Upper lobe of right lung (tissue), 1 donor: ENCODE results near the gene TMPRSS11A. TPM values are rescaled to one million over a fixed set of nuclear protein-coding genes. Genes with fewer than 3 reads are reported as not detected.

Source experiments
- ATAC-seq: fragments of 200-7000 bp; cut with Tn5 transposase; one replicate; pipeline ENCODE4 v1.9.1; 2020; ENCODE audit warnings: mild to moderate bottlenecking, moderate library complexity
- DNase-seq: peaks from one replicate; pipeline ENCODE4 v3.0.0-alpha.2; 2020
- H3K27ac ChIP-seq: fragments of 200-600 bp; one replicate; pipeline ENCODE4 v1.8.0; 2022
- H3K27me3 ChIP-seq: fragments of 200-600 bp; one replicate; pipeline ENCODE4 v1.8.0; 2022; ENCODE audit warnings: mild to moderate bottlenecking
- H3K36me3 ChIP-seq: fragments of 200-600 bp; one replicate; pipeline ENCODE4 v1.8.0; 2022
- H3K4me1 ChIP-seq: fragments of 200-600 bp; one replicate; pipeline ENCODE4 v1.8.0; 2022
- H3K4me3 ChIP-seq: fragments of 200-600 bp; one replicate; pipeline ENCODE4 v1.8.0; 2022; ENCODE audit warnings: mild to moderate bottlenecking
- H3K9me3 ChIP-seq: fragments of 200-600 bp; one replicate; pipeline ENCODE4 v1.8.0; 2022
- CTCF ChIP-seq: fragments of 200-600 bp; IDR thresholded peaks from one replicate; pipeline ENCODE4 v1.8.0; 2022; ENCODE audit warnings: antibody characterized with exemption
- intact Hi-C: fragments of 100-400 bp; cut with DNase I; formaldehyde crosslinking; loops from one replicate; pipeline ENCODE4 v1.11.0; 2022
- total RNA-seq: library from RNA; stranded (reverse); fragmentation: NEBNext Ultra II Directional; extraction: Animal tissue kit (Norgen Biotek cat#: 25700); gene quantifications from one replicate; pipeline ENCODE4 v1.2.1, GENCODE V29; 2021
- donor health status: DM: no; HTN: yes; CAD: no; lungs with severe emphysema.

The TMPRSS11A gene
- total RNA-seq, 1 donor from 2014 or later, result not detected

GRCh38 chr4:67884701-67885100 is 78.6 kb downstream of the TMPRSS11A start:
- no peak for DNase-seq
- no peak overlapping the region for H3K27ac ChIP-seq
- TF ChIP-seq CTCF, result no peak
- intact Hi-C loops, result no loop called here
- H3K27me3 ChIP-seq, result no peaks in the 10 kb centered on the region
- no peaks in the 10 kb centered on the region for H3K9me3 ChIP-seq
- H3K4me1 ChIP-seq, result no peaks in the 10 kb centered on the region
- H3K4me3 ChIP-seq, result no peak overlapping the region
- no peak for ATAC-seq
- H3K36me3 ChIP-seq, result no peaks in the 10 kb centered on the region

- Histone ChIP-seq H3K36me3 (no peaks in the 10 kb centered on the region), H3K27ac (no peak within 1 kb of the TSS), H3K27me3 (no peaks in the 10 kb centered on the region), H3K4me3 (no peak within 1 kb of the TSS), H3K4me1 (no peaks in the 10 kb centered on the region), H3K9me3 (no peaks in the 10 kb centered on the region)
- ATAC-seq (no peak), DNase-seq (no peak)
- TF ChIP-seq CTCF, result no peak
- intact Hi-C loops, result no loop called here
Observed at GRCh38 chr4:67883902-67884301, 79.4 kb downstream of the TMPRSS11A start, which contains the start of gene TMPRSS11D. Gene TMPRSS11D (minus strand): TSS chr4:67884002. CDS start chr4:67883933, 69 bp downstream.

GRCh38 chr4:67883458-67883857 is 79.8 kb downstream of the TMPRSS11A start:
- intact Hi-C loops, result no loop called here
- TF ChIP-seq CTCF, result no peak
- no peak for ATAC-seq
- Histone ChIP-seq H3K27me3 (no peaks in the 10 kb centered on the region), H3K36me3 (no peaks in the 10 kb centered on the region), H3K9me3 (no peaks in the 10 kb centered on the region), H3K4me1 (no peaks in the 10 kb centered on the region), H3K4me3 (no peak overlapping the region), H3K27ac (no peak overlapping the region)
- no peak for DNase-seq

- H3K27ac ChIP-seq, result no peak overlapping the region
- TF ChIP-seq CTCF, result no peak
- ATAC-seq, result no peak
- H3K36me3 ChIP-seq, result no peaks in the 10 kb centered on the region
- intact Hi-C loops, result no loop called here
- H3K4me3 ChIP-seq, result no peak overlapping the region
- no peaks in the 10 kb centered on the region for H3K27me3 ChIP-seq
- H3K9me3 ChIP-seq, result no peaks in the 10 kb centered on the region
- H3K4me1 ChIP-seq, result no peaks in the 10 kb centered on the region
- DNase-seq, result no peak
Observed at GRCh38 chr4:67880866-67881610, 82.3 kb downstream of the TMPRSS11A start.

- H3K36me3 ChIP-seq, result no peaks in the 10 kb centered on the region
- ATAC-seq, result no peak
- intact Hi-C loops, result no loop called here
- TF ChIP-seq CTCF, result no peak
- H3K27me3 ChIP-seq, result no peaks in the 10 kb centered on the region
- H3K4me3 ChIP-seq, result no peak overlapping the region
- no peak for DNase-seq
- no peaks in the 10 kb centered on the region for H3K4me1 ChIP-seq
- H3K27ac ChIP-seq, result no peak overlapping the region
- H3K9me3 ChIP-seq, result no peaks in the 10 kb centered on the region
Observed at GRCh38 chr4:67879486-67879885, 83.8 kb downstream of the TMPRSS11A start.
